OCI-LY3 (cell line): ENCODE results near the gene ADD2.
A peak's percentile ranks its signal among the peaks of the same experiment; 100 is the strongest.

Experiments used
- H2AFZ ChIP-seq: fragments of 200-600, 300-600 bp; shearing (Covaris generic); 2 replicates; pipeline ENCODE4 v1.6.0; 2014; ENCODE audit warnings: antibody characterized with exemption, low read depth, low read length
- H3K27ac ChIP-seq: fragments of 200-600, 300-600 bp; sonication (generic); 2 replicates; pipeline ENCODE4 v1.5.1; 2014; ENCODE audit warnings: mild to moderate bottlenecking, low read length, moderate library complexity, mixed read lengths
- H3K27me3 ChIP-seq: fragments of 200-600, 300-600 bp; sonication (generic); 2 replicates; pipeline ENCODE4 v1.6.1; 2014; ENCODE audit warnings: low read depth, low read length, mixed read lengths
- H3K36me3 ChIP-seq: fragments of 200-600, 300-600 bp; sonication (generic); replicated peaks from 2 replicates; pipeline ENCODE3; 2014; ENCODE audit warnings: low read depth, low read length, mixed read lengths
- H3K4me1 ChIP-seq: fragments of 300-600, 200-600 bp; sonication (generic); 2 replicates; pipeline ENCODE4 v1.6.1; 2014; ENCODE audit warnings: low read length, mixed read lengths
- H3K4me2 ChIP-seq: fragments of 200-600, 300-600 bp; sonication (generic); 2 replicates; pipeline ENCODE4 v1.6.1; 2014; ENCODE audit warnings: low read length, mixed read lengths
- H3K4me3 ChIP-seq: fragments of 300-600, 200-600 bp; sonication (generic); 2 replicates; pipeline ENCODE4 v1.5.1; 2014; ENCODE audit warnings: antibody characterized with exemption, mild to moderate bottlenecking, low read length, moderate library complexity
- H3K79me2 ChIP-seq: fragments of 300-600, 200-600 bp; shearing (Covaris generic); 2 replicates; pipeline ENCODE4 v1.6.1; 2014; ENCODE audit warnings: mild to moderate bottlenecking, low read length, mixed read lengths
- H3K9ac ChIP-seq: fragments of 300-600, 200-600 bp; shearing (Covaris generic); 2 replicates; pipeline ENCODE4 v1.6.0; 2014; ENCODE audit warnings: mild to moderate bottlenecking, low read length, moderate library complexity
- H3K9me3 ChIP-seq: fragments of 200-600, 300-600 bp; shearing (Covaris generic); 2 replicates; pipeline ENCODE4 v1.6.1; 2014; ENCODE audit warnings: low read length, mixed read lengths; ENCODE audit not compliant: insufficient read depth
- H4K20me1 ChIP-seq: fragments of 200-600, 300-600 bp; sonication (generic); 2 replicates; pipeline ENCODE4 v1.6.1; 2016; ENCODE audit warnings: low read length, mixed read lengths; ENCODE audit not compliant: insufficient read depth
- CTCF ChIP-seq: fragments of 200-600, 300-600 bp; sonication (generic); IDR thresholded peaks from 2 replicates; pipeline ENCODE4 v1.5.1; 2014; ENCODE audit warnings: antibody characterized with exemption, low read length, low read depth
- EZH2phosphoT487 ChIP-seq: fragments of 200-600 bp; shearing (Covaris generic); IDR thresholded peaks from 2 replicates; pipeline ENCODE4 v1.6.1; 2018; ENCODE audit warnings: antibody characterized with exemption, mixed run types, low read depth

Gene ADD2

GRCh38 chr2:70776266-70776665 is 8.3 kb upstream of the ADD2 start:
- Histone ChIP-seq H3K79me2 (no peaks in the 10 kb centered on the region), H3K36me3 (no peaks in the 10 kb centered on the region), H3K4me1 (peaks cover 7% of the 10 kb centered on the region), H3K4me3 (no peak overlapping the region), H3K4me2 (no peak overlapping the region), H4K20me1 (no peaks in the 10 kb centered on the region), H3K27me3 (peaks cover 54% of the 10 kb centered on the region), H2AFZ (no peak overlapping the region), H3K27ac (no peak overlapping the region), H3K9me3 (0 out of 2 replicates have a peak, but pooled peaks cover 3% of the 10 kb centered on the region), H3K9ac (no peak overlapping the region)
- TF ChIP-seq CTCF (no peak), EZH2phosphoT487 (no peak)

GRCh38 chr2:70775141-70775540 is 7.1 kb upstream of the ADD2 start:
- TF ChIP-seq CTCF: no peak
- TF ChIP-seq EZH2phosphoT487: no peak
- Histone ChIP-seq H3K27me3 (peaks cover 54% of the 10 kb centered on the region), H3K79me2 (no peaks in the 10 kb centered on the region), H4K20me1 (no peaks in the 10 kb centered on the region), H3K9me3 (0 out of 2 replicates have a peak, but pooled peaks cover 3% of the 10 kb centered on the region), H3K36me3 (no peaks in the 10 kb centered on the region), H3K4me2 (no peak overlapping the region), H2AFZ (no peak overlapping the region), H3K27ac (no peak overlapping the region), H3K4me3 (no peak overlapping the region), H3K9ac (no peak overlapping the region), H3K4me1 (peaks cover 11% of the 10 kb centered on the region)

- H3K9me3 ChIP-seq: 0 out of 2 replicates have a peak, but pooled peaks cover 3% of the 10 kb centered on the region
- H3K4me2 ChIP-seq: no peak overlapping the region
- H4K20me1 ChIP-seq: no peaks in the 10 kb centered on the region
- TF ChIP-seq CTCF (no peak), EZH2phosphoT487 (no peak)
- H3K27ac ChIP-seq: no peak overlapping the region
- no peaks in the 10 kb centered on the region for H3K36me3 ChIP-seq
- H2AFZ ChIP-seq: no peak overlapping the region
- H3K9ac ChIP-seq: no peak overlapping the region
- no peak overlapping the region for H3K4me3 ChIP-seq
- H3K4me1 ChIP-seq: peaks cover 11% of the 10 kb centered on the region
- no peaks in the 10 kb centered on the region for H3K79me2 ChIP-seq
- H3K27me3 ChIP-seq: peaks cover 45% of the 10 kb centered on the region
Observed at GRCh38 chr2:70772486-70773155, 4.6 kb upstream of the ADD2 start.

- Histone ChIP-seq H3K27me3 (peaks cover 39% of the 10 kb centered on the region), H2AFZ (no peak overlapping the region), H4K20me1 (no peaks in the 10 kb centered on the region), H3K4me2 (peak overlapping the region; percentile 14; the same call in 1 of the 2 replicates), H3K79me2 (no peaks in the 10 kb centered on the region), H3K4me1 (peaks cover 11% of the 10 kb centered on the region), H3K4me3 (no peak overlapping the region), H3K9me3 (0 out of 2 replicates have a peak, but pooled peaks cover 3% of the 10 kb centered on the region), H3K27ac (no peak overlapping the region), H3K36me3 (no peaks in the 10 kb centered on the region), H3K9ac (no peak overlapping the region)
- TF ChIP-seq EZH2phosphoT487 (no peak), CTCF (no peak)
Observed at GRCh38 chr2:70771446-70771845, 3.4 kb upstream of the ADD2 start.
